NT2/D1 (cell line): ENCODE results near the gene ASPG.

Experiments used
- DNase-seq: peaks from one replicate; pipeline ENCODE4 v3.0.0-alpha.2; 2011; ENCODE audit warnings: low read depth, low spot score
- H3K27me3 ChIP-seq: 2 replicates; pipeline ENCODE4 v1.6.0; 2011; ENCODE audit warnings: mild to moderate bottlenecking; ENCODE audit not compliant: insufficient read length, insufficient read depth
- H3K36me3 ChIP-seq: 2 replicates; pipeline ENCODE4 v1.6.1; 2011; ENCODE audit warnings: mild to moderate bottlenecking, low read length, mixed read lengths; ENCODE audit not compliant: insufficient read depth, insufficient read length
- H3K4me1 ChIP-seq: 2 replicates; pipeline ENCODE4 v1.5.1; 2011; ENCODE audit not compliant: insufficient read depth, insufficient read length
- H3K4me3 ChIP-seq: 2 replicates; pipeline ENCODE4 v1.5.1; 2011; ENCODE audit warnings: low read depth; ENCODE audit not compliant: insufficient read length
- H3K9ac ChIP-seq: 2 replicates; pipeline ENCODE4 v1.6.0; 2011; ENCODE audit warnings: low read depth; ENCODE audit not compliant: insufficient read length
- H3K9me3 ChIP-seq: 2 replicates; pipeline ENCODE4 v1.5.1; 2011; ENCODE audit warnings: mild to moderate bottlenecking, low read length; ENCODE audit not compliant: insufficient read depth
- SUZ12 ChIP-seq: IDR thresholded peaks from 2 replicates; pipeline ENCODE4 v1.6.1; 2011; ENCODE audit not compliant: insufficient read length, insufficient read depth; ENCODE audit errors: extremely low read depth
- YY1 ChIP-seq: IDR thresholded peaks from 2 replicates; pipeline ENCODE4 v1.6.1; 2011; ENCODE audit not compliant: insufficient read length, insufficient read depth
- ZNF274 ChIP-seq: IDR thresholded peaks from 2 replicates; pipeline ENCODE4 v1.6.1; 2011; ENCODE audit warnings: mild to moderate bottlenecking, low read depth, low read length

The ASPG gene

DNA sequence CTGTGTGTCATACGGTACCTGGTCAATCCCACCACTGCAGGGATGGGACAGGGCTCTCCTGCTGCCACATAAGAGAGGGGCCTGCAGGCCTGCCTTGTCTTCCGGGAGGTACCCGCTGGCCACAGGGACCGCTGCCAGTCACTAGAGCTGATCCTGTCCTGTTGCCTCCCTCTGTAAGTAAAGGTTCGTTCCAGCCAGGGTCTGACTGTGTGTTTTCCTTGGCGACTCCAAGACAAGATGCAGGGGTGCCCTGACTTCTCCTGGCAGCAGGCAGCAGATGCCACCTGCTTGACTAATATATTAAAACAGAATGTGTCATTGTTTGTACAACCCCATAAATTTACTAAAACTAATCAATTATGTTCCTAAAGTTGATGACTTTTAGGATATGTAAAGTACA, 41.5 kb upstream of the ASPG start:
- TF ChIP-seq SUZ12 (no peak), ZNF274 (no peak), YY1 (no peak)
- H3K9ac ChIP-seq = no peak overlapping the region
- no peaks in the 10 kb centered on the region for H3K4me1 ChIP-seq
- H3K36me3 ChIP-seq = no peaks in the 10 kb centered on the region
- H3K27me3 ChIP-seq = no peaks in the 10 kb centered on the region
- no peak overlapping the region for H3K4me3 ChIP-seq
- no peak for DNase-seq
- no peaks in the 10 kb centered on the region for H3K9me3 ChIP-seq

DNA sequence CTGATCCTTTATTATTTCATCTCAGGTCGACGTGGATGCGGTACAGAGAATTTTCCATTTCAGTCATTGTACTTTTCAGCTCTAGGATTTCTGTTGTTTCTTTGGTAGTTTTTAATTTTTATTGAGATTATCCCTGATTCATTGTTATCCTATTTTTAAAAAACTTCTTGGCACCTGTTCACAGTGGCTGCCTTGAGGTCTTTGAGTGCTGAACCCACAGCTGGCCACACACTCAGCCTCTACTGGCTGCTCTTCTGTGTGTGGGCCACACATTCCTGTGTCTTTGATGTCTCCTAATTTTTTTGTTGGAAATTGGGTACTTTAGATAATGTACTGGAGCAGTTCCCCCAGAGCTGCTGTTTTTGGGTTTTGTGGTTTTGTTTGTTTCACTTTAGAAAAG, 37.7 kb upstream of the ASPG start:
- Histone ChIP-seq H3K27me3 (no peaks in the 10 kb centered on the region), H3K36me3 (no peaks in the 10 kb centered on the region), H3K4me3 (no peak overlapping the region), H3K9me3 (no peaks in the 10 kb centered on the region), H3K4me1 (no peaks in the 10 kb centered on the region), H3K9ac (no peak overlapping the region)
- no peak for TF ChIP-seq SUZ12
- TF ChIP-seq ZNF274 = no peak
- TF ChIP-seq YY1 = no peak
- no peak for DNase-seq

DNA sequence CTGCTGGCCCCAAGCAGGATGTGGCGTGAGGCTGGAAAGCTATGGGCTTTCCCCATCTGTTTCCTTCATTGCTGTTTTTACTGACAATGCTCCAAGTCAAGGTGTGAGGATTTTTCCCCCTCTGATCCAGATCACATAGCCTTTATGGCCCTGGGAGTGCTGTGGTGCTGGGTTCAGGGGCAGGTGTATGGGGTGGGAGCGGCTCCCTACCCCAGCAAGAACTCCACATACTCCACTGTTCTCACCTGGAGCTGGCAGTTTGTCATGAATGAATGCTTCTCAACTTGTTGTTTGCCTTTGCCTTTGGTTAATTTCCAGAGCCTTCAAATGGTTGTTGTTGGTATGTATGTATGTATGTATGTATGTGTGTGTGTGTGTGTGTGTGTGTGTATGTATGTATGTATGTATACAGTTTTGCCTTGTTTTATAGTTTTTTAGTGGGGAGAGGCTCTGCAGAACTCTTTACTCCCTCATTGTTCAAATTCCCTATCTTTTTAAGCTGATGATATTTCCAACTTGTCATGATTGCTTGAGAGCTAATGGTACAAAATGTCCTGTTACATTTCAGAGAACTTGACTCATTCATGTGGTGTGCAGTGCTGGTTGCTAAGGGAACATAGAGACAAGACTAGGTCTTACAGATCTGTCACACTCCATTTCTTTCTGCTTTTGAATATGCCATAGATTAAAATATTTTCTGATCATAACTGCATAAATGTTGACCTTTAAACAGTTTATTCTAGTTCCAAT, 36.6 kb upstream of the ASPG start:
- no peak for TF ChIP-seq ZNF274
- TF ChIP-seq SUZ12 = no peak
- TF ChIP-seq YY1 = no peak
- Histone ChIP-seq H3K27me3 (no peaks in the 10 kb centered on the region), H3K4me1 (no peaks in the 10 kb centered on the region), H3K9ac (no peak overlapping the region), H3K9me3 (no peaks in the 10 kb centered on the region), H3K36me3 (no peaks in the 10 kb centered on the region), H3K4me3 (no peak overlapping the region)
- DNase-seq = no peak

DNA sequence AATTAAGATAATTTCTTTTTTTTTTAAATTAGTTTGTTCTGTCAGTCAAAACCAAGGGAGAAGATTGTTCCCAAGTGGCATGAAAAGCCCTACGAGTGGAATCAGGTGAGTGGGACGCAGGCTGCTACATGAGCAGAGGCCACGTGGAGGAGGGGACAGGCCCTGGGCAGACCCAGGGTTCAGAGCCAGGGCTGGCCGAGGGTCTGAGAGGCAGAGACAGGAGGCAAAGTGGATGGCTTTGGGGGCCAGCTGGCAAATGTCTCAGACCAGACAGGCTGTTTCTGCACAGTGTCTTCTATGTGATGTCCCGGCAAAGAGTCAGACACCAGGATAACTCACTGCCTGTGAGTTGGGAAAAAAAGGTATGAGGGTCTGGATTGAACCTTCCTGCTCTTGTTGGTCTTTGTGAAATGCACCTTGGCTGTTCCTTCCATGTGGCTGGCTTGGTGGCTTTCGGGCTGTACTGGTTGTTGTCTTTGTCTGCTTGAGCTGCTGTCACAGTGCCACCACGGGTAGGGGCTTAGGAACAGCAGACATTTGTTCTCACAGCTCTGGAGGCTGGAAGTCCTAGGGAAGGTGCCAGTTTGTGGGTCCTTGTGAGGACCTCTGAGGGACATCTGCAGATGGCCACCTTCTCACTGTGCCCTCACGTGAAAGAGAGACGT, 35.8 kb upstream of the ASPG start:
- no peaks in the 10 kb centered on the region for H3K36me3 ChIP-seq
- no peak overlapping the region for H3K4me3 ChIP-seq
- no peak overlapping the region for H3K9ac ChIP-seq
- no peaks in the 10 kb centered on the region for H3K27me3 ChIP-seq
- no peak for TF ChIP-seq SUZ12
- TF ChIP-seq YY1 = no peak
- no peak for TF ChIP-seq ZNF274
- no peaks in the 10 kb centered on the region for H3K9me3 ChIP-seq
- no peaks in the 10 kb centered on the region for H3K4me1 ChIP-seq
- no peak for DNase-seq

DNA sequence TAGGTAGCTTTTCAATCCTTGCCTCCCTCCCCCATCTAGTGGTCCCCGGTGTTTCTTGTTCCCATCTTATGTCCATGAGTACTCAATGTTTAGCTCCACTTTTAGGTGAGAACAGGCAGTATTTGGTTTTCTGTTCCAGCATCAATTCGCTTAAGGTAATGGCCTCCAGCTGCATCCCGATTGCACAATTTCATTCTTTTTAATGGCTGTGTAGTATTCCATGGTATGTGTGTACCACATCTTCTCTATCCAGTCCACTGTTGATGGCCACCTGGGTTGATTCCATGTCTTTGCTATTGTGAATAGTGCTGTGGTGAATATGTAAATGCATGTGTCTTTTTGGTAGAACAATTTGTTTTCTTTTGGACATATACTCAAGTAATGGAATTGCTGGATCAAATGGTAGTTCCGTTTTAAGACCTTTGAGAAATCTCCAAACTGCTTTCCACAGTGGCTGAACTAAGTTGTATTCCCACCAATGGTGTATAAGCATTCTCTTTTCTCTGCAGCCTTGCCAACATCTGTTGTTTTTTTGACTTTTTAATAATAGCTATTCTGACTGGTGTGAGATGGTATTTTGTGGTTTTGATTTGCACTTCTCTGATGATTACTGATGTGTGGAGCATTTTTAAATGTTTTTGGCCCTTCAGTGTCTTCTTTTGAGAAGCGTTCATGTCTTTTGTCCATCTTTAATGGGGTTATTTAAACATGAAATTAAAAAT, 34.2 kb upstream of the ASPG start:
- Histone ChIP-seq H3K9ac (no peak overlapping the region), H3K4me1 (no peaks in the 10 kb centered on the region), H3K36me3 (no peaks in the 10 kb centered on the region), H3K27me3 (no peaks in the 10 kb centered on the region), H3K9me3 (no peaks in the 10 kb centered on the region), H3K4me3 (no peak overlapping the region)
- no peak for DNase-seq
- no peak for TF ChIP-seq ZNF274
- TF ChIP-seq SUZ12 = no peak
- no peak for TF ChIP-seq YY1

DNA sequence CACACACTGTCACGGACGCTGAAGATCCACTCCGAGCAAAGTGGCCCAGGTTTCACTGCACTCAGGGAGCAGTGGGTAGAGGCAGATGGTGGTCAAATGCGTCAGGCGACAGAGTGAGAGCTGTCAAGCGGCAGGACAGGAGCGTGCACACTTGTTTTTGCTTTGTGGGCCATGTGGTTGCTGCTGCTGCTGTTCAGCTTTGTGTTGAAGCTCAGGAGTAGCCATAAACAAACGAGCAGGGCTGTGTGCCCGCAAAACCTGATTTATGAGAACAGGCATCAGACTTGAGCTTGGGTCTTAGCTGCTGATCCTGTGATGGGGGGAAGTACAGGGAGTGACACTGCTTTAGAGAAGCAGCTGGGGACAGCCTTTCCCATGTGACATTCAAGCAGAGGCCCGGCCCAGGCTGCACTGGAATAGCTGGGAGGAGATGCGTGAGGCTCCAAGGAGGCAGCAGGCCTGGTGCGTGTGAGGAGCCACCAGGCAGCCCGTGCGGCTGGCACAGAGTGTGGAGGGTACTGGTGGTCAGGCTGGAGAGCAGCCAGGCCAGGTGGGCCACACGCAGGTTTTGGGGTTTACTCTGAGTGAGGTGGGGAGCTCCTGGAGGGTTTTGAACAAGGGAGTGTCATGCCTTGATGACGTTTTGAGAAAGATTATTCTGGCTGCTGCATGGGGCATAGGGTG, 31.1 kb upstream of the ASPG start:
- Histone ChIP-seq H3K9me3 (no peaks in the 10 kb centered on the region), H3K9ac (no peak overlapping the region), H3K27me3 (no peaks in the 10 kb centered on the region), H3K4me3 (no peak overlapping the region), H3K36me3 (no peaks in the 10 kb centered on the region), H3K4me1 (no peaks in the 10 kb centered on the region)
- no peak for DNase-seq
- TF ChIP-seq SUZ12 = no peak
- no peak for TF ChIP-seq ZNF274
- no peak for TF ChIP-seq YY1

DNA sequence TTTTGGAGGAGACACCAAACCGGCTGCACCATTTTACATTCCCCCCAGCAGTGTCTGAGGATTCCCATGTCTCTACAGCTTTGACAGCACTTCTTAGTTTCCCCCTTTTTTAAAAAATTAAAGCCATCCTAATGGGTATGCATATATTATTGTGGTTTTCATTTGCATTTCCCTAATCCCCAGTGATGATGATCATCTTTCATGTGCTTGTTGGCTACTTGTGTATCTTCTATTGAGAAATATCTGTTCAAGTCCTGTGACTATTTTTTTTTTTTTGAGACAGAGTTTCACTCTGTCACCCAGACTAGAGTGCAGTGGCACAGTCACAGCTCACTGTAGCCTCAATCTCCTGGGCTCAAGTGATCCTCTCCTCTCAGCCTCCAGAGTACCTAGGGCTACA, 23.2 kb upstream of the ASPG start:
- no peak overlapping the region for H3K4me3 ChIP-seq
- H3K27me3 ChIP-seq = no peaks in the 10 kb centered on the region
- TF ChIP-seq YY1 = no peak
- TF ChIP-seq SUZ12 = no peak
- no peak for TF ChIP-seq ZNF274
- no peaks in the 10 kb centered on the region for H3K4me1 ChIP-seq
- no peaks in the 10 kb centered on the region for H3K36me3 ChIP-seq
- no peak for DNase-seq
- H3K9ac ChIP-seq = no peak overlapping the region
- H3K9me3 ChIP-seq = peaks cover 15% of the 10 kb centered on the region; the same call in 1 of the 2 replicates
